H1 (cell line): ENCODE data around the gene FAM9C. TPM values are rescaled to one million over a fixed set of nuclear protein-coding genes. Genes with fewer than 3 reads are reported as not detected.

Source experiments
- CTCF ChIA-PET: fragments of 300-600 bp; sonication (Branson Sonifier 250); formaldehyde crosslinking; loops from one replicate; lab custom pipeline; 2021; ENCODE audit not compliant: partially characterized antibody; lab: Charles Lee
- POLR2A ChIA-PET: fragments of 300-600 bp; sonication (Branson Sonifier 250); formaldehyde crosslinking; loops from one replicate; lab custom pipeline; 2021; ENCODE audit warnings: inconsistent platforms; ENCODE audit not compliant: partially characterized antibody; lab: Charles Lee
- DNase-seq, 2 experiments: peaks; one replicate each; pipeline versions ENCODE4 v3.0.0 to v3.0.0-alpha.2; 2010 to 2022; ENCODE audit warnings: low spot score in 2 of 2, low read depth in 1 of 2, mixed read lengths in 1 of 2
- FAIRE-seq: peaks from 2 replicates; lab custom pipeline; 2011; peaks lifted over from hg19 to GRCh38; lab: Jason Lieb, UNC
- H2AFZ ChIP-seq: 2 replicates; pipeline ENCODE4 v1.8.1; 2012; ENCODE audit warnings: low read length, inconsistent platforms
- H2AK5ac ChIP-seq: 2 replicates; pipeline ENCODE4 v1.6.1; 2013; ENCODE audit warnings: low read depth, low read length
- H2BK120ac ChIP-seq: replicated peaks from 2 replicates; pipeline ENCODE3; 2013; ENCODE audit warnings: low read depth, low read length, inconsistent platforms
- H2BK12ac ChIP-seq: 2 replicates; pipeline ENCODE4 v1.6.1; 2013; ENCODE audit warnings: low read depth, low read length
- H2BK15ac ChIP-seq: 2 replicates; pipeline ENCODE4 v1.6.1; 2013; ENCODE audit warnings: low read length
- H2BK20ac ChIP-seq: 2 replicates; pipeline ENCODE4 v1.6.1; 2013; ENCODE audit warnings: low read length
- H2BK5ac ChIP-seq: 2 replicates; pipeline ENCODE4 v1.6.1; 2013; ENCODE audit warnings: low read depth, low read length
- H3K14ac ChIP-seq: 2 replicates; pipeline ENCODE4 v1.6.1; 2013; ENCODE audit warnings: inconsistent platforms; ENCODE audit not compliant: insufficient read length
- H3K18ac ChIP-seq: 2 replicates; pipeline ENCODE4 v1.6.1; 2013; ENCODE audit warnings: low read length; ENCODE audit errors: extremely low read depth
- H3K23ac ChIP-seq: 2 replicates; pipeline ENCODE4 v1.6.1; 2013; ENCODE audit warnings: inconsistent platforms; ENCODE audit not compliant: insufficient read length
- H3K23me2 ChIP-seq: 2 replicates; pipeline ENCODE4 v1.6.1; 2013; ENCODE audit warnings: low read depth, low read length
- H3K27ac ChIP-seq: 2 replicates; pipeline ENCODE4 v1.6.1; 2011; ENCODE audit warnings: low read depth, low read length, inconsistent platforms
- H3K27me3 ChIP-seq, 4 experiments: replicated peaks in 1 of 4; 1 replicate in 1 of 4; 2 replicates in 3 of 4; pipeline versions ENCODE4 v1.6.1 to v1.8.1; 2011 to 2013; ENCODE audit warnings: low read length in 3 of 4, mild to moderate bottlenecking in 3 of 4, inconsistent platforms in 2 of 4, mixed read lengths in 2 of 4, moderate library complexity in 1 of 4; ENCODE audit not compliant: control insufficient read depth in 3 of 4, insufficient read depth in 3 of 4; ENCODE audit errors: extremely low read depth in 1 of 4
- H3K36me3 ChIP-seq, 4 experiments: 2 replicates each; pipeline versions ENCODE4 v1.6.1 to v1.8.1; 2011 to 2013; ENCODE audit warnings: mild to moderate bottlenecking in 4 of 4, low read length in 3 of 4, moderate library complexity in 2 of 4, control low read depth in 1 of 4, inconsistent platforms in 1 of 4; ENCODE audit not compliant: insufficient read depth in 4 of 4, control insufficient read depth in 2 of 4
- H3K4ac ChIP-seq: replicated peaks from 2 replicates; pipeline ENCODE3; 2013; ENCODE audit warnings: low read length, low read depth, mixed read lengths, inconsistent platforms; ENCODE audit not compliant: insufficient read length
- H3K4me1 ChIP-seq, 4 experiments: replicated peaks in 1 of 4; 1 replicate in 1 of 4; 2 replicates in 3 of 4; pipeline versions ENCODE4 v1.6.1 to v1.8.1; 2011 to 2013; ENCODE audit warnings: low read length in 3 of 4, inconsistent platforms in 2 of 4, mixed read lengths in 1 of 4; ENCODE audit not compliant: insufficient read depth in 4 of 4, control insufficient read depth in 3 of 4
- H3K4me2 ChIP-seq, 2 experiments: 2 replicates each; pipeline versions ENCODE4 v1.6.1 to v1.8.1; 2011 to 2013; ENCODE audit warnings: low read depth in 2 of 2, low read length in 2 of 2, control low read depth in 1 of 2, inconsistent platforms in 1 of 2, mild to moderate bottlenecking in 1 of 2; ENCODE audit not compliant: insufficient read depth in 1 of 2
- H3K4me3 ChIP-seq, 4 experiments: fragments of 200-600, 300-600 bp in 1 of 4; sonication (generic), shearing (Covaris generic), sonication (Bioruptor Twin) in 1 of 4; 2 replicates each; pipeline versions ENCODE4 v1.5.1 to v1.8.1; 2011 to 2016; ENCODE audit warnings: low read length in 4 of 4, low read depth in 3 of 4, control low read depth in 2 of 4, inconsistent platforms in 2 of 4, mild to moderate bottlenecking in 2 of 4, mixed read lengths in 1 of 4, moderate library complexity in 1 of 4; ENCODE audit not compliant: insufficient read depth in 2 of 4; ENCODE audit errors: extremely low read depth in 1 of 4
- H3K56ac ChIP-seq: replicated peaks from 2 replicates; pipeline ENCODE3; 2013; ENCODE audit warnings: low read depth, mild to moderate bottlenecking, mixed read lengths, low read length, inconsistent platforms; ENCODE audit not compliant: insufficient read length
- H3K79me1 ChIP-seq: 2 replicates; pipeline ENCODE4 v1.6.1; 2013; ENCODE audit warnings: low read depth, low read length, control low read depth
- H3K79me2 ChIP-seq, 2 experiments: 2 replicates each; pipeline versions ENCODE4 v1.6.1 to v1.8.1; 2012 to 2013; ENCODE audit warnings: low read length in 2 of 2, mild to moderate bottlenecking in 2 of 2, inconsistent platforms in 1 of 2; ENCODE audit not compliant: insufficient read depth in 2 of 2, control insufficient read depth in 1 of 2
- H3K9ac ChIP-seq, 4 experiments: replicated peaks in 1 of 4; 1 replicate in 1 of 4; 2 replicates in 3 of 4; pipeline versions ENCODE4 v1.6.1 to v1.8.1; 2011 to 2013; ENCODE audit warnings: low read depth in 3 of 4, low read length in 3 of 4, control low read depth in 2 of 4, mild to moderate bottlenecking in 2 of 4, moderate library complexity in 2 of 4, inconsistent platforms in 1 of 4; ENCODE audit errors: extremely low read depth in 1 of 4
- H3K9me3 ChIP-seq, 2 experiments: 2 replicates each; pipeline versions ENCODE4 v1.6.1 to v1.8.1; 2012 to 2013; ENCODE audit warnings: mild to moderate bottlenecking in 2 of 2, moderate library complexity in 2 of 2, control low read depth in 1 of 2, inconsistent platforms in 1 of 2, low read depth in 1 of 2, low read length in 1 of 2, mixed read lengths in 1 of 2; ENCODE audit not compliant: insufficient read depth in 2 of 2
- H4K20me1 ChIP-seq, 2 experiments: replicated peaks in 1 of 2; 2 replicates each; pipeline versions ENCODE3 to v1.8.1; 2011 to 2013; ENCODE audit warnings: inconsistent platforms in 2 of 2, low read length in 2 of 2, mild to moderate bottlenecking in 1 of 2; ENCODE audit not compliant: insufficient read depth in 2 of 2, control insufficient read depth in 1 of 2
- H4K5ac ChIP-seq: 2 replicates; pipeline ENCODE4 v1.6.1; 2013; ENCODE audit warnings: low read length, low read depth, mixed read lengths, inconsistent platforms; ENCODE audit not compliant: insufficient read length
- H4K8ac ChIP-seq: 2 replicates; pipeline ENCODE4 v1.8.0; 2013; ENCODE audit warnings: mild to moderate bottlenecking, moderate library complexity, low read length, inconsistent platforms; ENCODE audit not compliant: insufficient read depth; ENCODE audit errors: extremely low read depth
- H4K91ac ChIP-seq: replicated peaks from 2 replicates; pipeline ENCODE3; 2013; ENCODE audit warnings: low read length, mixed read lengths, inconsistent platforms; ENCODE audit not compliant: insufficient read length
- CBX8 ChIP-seq: fragments of 300-800, 300-1000 bp; sonication (generic); IDR thresholded peaks from 2 replicates; pipeline ENCODE4 v1.7.1; 2016; ENCODE audit warnings: low read depth, low read length, borderline replicate concordance
- EZH2 ChIP-seq: fragments of 200-600 bp; sonication (generic); IDR thresholded peaks from 2 replicates; pipeline ENCODE4 v1.7.1; 2012; ENCODE audit warnings: low read depth, mild to moderate bottlenecking, moderate library complexity, low read length, inconsistent platforms; ENCODE audit not compliant: severe bottlenecking
- SAP30 ChIP-seq: fragments of 300-600 bp; sonication (generic); IDR thresholded peaks from 2 replicates; pipeline ENCODE4 v1.7.1; 2012; ENCODE audit warnings: low read length, moderate library complexity, mild to moderate bottlenecking, inconsistent platforms; ENCODE audit not compliant: insufficient read depth, insufficient replicate concordance
- SIX5 ChIP-seq: IDR thresholded peaks from 2 replicates; pipeline ENCODE4 v1.6.1; 2011; ENCODE audit warnings: mild to moderate bottlenecking, low read depth, low read length
- TAF1 ChIP-seq: IDR thresholded peaks from 2 replicates; pipeline ENCODE4 v1.6.1; 2011; ENCODE audit warnings: mild to moderate bottlenecking, low read depth, low read length
- WGBS, 2 experiments: shearing (Covaris generic) in 1 of 2; methylation state at CpG; one replicate each; pipeline versions ENCODE4 v1.1.6 to v1.1.7; 2013 to 2015; ENCODE audit warnings: low lambda C conversion rate in 2 of 2, mixed read lengths in 2 of 2, inconsistent platforms in 1 of 2, low coverage in 1 of 2, missing lambda C conversion rate in 1 of 2; ENCODE audit not compliant: insufficient replicate concordance in 2 of 2, insufficient coverage in 1 of 2, insufficient read length in 1 of 2; ENCODE audit errors: extremely low coverage in 1 of 2, missing lambda C conversion rate in 1 of 2; 5-methylcytosine and 5-hydroxymethylcytosine counted together
- polyA plus RNA-seq, 7 experiments: library from polyadenylated mRNA; depleted of rRNA in 3 of 7; stranded (reverse) in 5 of 7; unstranded in 2 of 7; fragments of >200 nt in 5 of 7; fragments of 200-250 nt in 2 of 7; gene quantifications; 1 replicate in 5 of 7; 2 replicates in 1 of 7; 4 replicates in 1 of 7; pipeline versions ENCODE4 v1.2.1 to v1.2.3, GENCODE V29; 2011 to 2013; ENCODE audit warnings: missing spikeins in 2 of 7, mixed read lengths in 2 of 7
- total RNA-seq: library from RNA; stranded (reverse); fragmentation: NEBNext Ultra II Directional; extraction: Animal tissue kit (Norgen Biotek cat#: 25700); gene quantifications from 2 replicates; pipeline ENCODE4 v1.2.1, GENCODE V29; 2021

The FAM9C gene
- total and polyA plus RNA-seq, 2 of the 8 experiments (the other 6 are each of a cell fraction or from before 2014, with no cell fraction given) = not detected

GRCh38 chrX:13000301-13000811 is 44.1 kb downstream of the FAM9C start:
- Histone ChIP-seq H2BK15ac (no peak overlapping the region), H2AFZ (peak overlapping the region; percentile 85), H4K20me1 (no peaks in the 10 kb centered on the region), H3K27ac (no peak overlapping the region), H3K56ac (no peak overlapping the region), H2BK5ac (no peak overlapping the region), H3K4ac (no peak overlapping the region), H3K9me3 (no peaks in the 10 kb centered on the region), H4K5ac (no peak overlapping the region), H3K9ac (no peak overlapping the region), H3K4me3 (no peak overlapping the region), H3K14ac (no peak overlapping the region), H3K23me2 (no peaks in the 10 kb centered on the region), H3K79me2 (no peaks in the 10 kb centered on the region), H4K91ac (no peak overlapping the region), H2BK120ac (peak overlapping the region; percentile 33), H3K23ac (no peak overlapping the region), H3K36me3 (no peaks in the 10 kb centered on the region), H2BK20ac (no peak overlapping the region), H2BK12ac (no peak overlapping the region), H3K4me1 (peaks cover 0 to 7% (median 0%) of the 10 kb centered on the region in 4 experiments; a peak in 3 of 7 replicates), H3K27me3 (no peaks in the 10 kb centered on the region), H3K4me2 (no peak overlapping the region), H2AK5ac (no peak overlapping the region), H4K8ac (no peak overlapping the region; the same call in 1 of the 2 replicates), H3K18ac (no peak overlapping the region; the same call in 1 of the 2 replicates), H3K79me1 (no peaks in the 10 kb centered on the region)
- TF ChIP-seq SAP30 (no peak), CBX8 (no peak), EZH2 (no peak), TAF1 (no peak), SIX5 (no peak)
- POLR2A ChIA-PET = interaction anchor here (3.4 kb wide), 1 partner anchor 24 kb away, joined by 10 read pairs; no protein-coding TSS in a partner anchor
- DNase-seq (no peak), FAIRE-seq (no peak)
- CTCF ChIA-PET = no interaction called here
- WGBS, 2 experiments = 74% methylated on average over 8 of the region's 8 CpGs; no CpG with 5 or more reads in 1 of the 2 experiments
